Right renal pelvis (tissue), 4 donors: ENCODE data around the gene PAQR5. TPM values are rescaled to one million over a fixed set of nuclear protein-coding genes. Genes with fewer than 3 reads are reported as not detected.

ENCODE experiments used
- DNase-seq, 4 donors: peaks; one replicate each; pipeline ENCODE4 v3.0.0-alpha.2; 2013; ENCODE audit warnings: low read depth in 4 of 4, low spot score in 3 of 4, missing footprints in 1 of 4
- polyA plus RNA-seq, 4 donors: library from polyadenylated mRNA; unstranded; fragments of 120-200 nt; gene quantifications; one replicate each; pipeline ENCODE4 v1.2.1, GENCODE V29; 2013; ENCODE audit not compliant: insufficient read length in 4 of 4

PAQR5 gene
- polyA plus RNA-seq, 4 donors: 26.7 to 35.6 (median 34.0) TPM

- no peak for DNase-seq
Observed at GRCh38 chr15:69454953-69455352, 156.2 kb downstream of the PAQR5 start.

GRCh38 chr15:69456208-69457166 is 157.8 kb downstream of the PAQR5 start:
- DNase-seq: no peak

Other genes starting within 250 kb of the PAQR5 start
- 10 to 100 TPM; 40.0 to 51.5 (median 48.1) TPM for gene GLCE, start 138.3 kb upstream of the PAQR5 start, polyA plus RNA-seq
- gene KIF23, start 115.4 kb downstream of the PAQR5 start, polyA plus RNA-seq: 10 to 100 TPM; 28.6 to 33.8 (median 33.3) TPM
- 1,000 to 10,000 TPM; 1,237 to 1,951 (median 1,347) TPM for gene RPLP1, start 153.9 kb downstream of the PAQR5 start, polyA plus RNA-seq